K562 (cell line): Measurements from ENCODE around the gene CMBL. TPM values are rescaled to one million over a fixed set of nuclear protein-coding genes. Genes with fewer than 3 reads are reported as not detected.

Experiments used
- ARID2 ChIP-seq: fragments of 450-650 bp; IDR thresholded peaks from 2 replicates; pipeline ENCODE4 v1.6.1; 2017; ENCODE audit warnings: antibody characterized with exemption, mild to moderate bottlenecking
- BCL6 ChIP-seq: fragments of 250-450 bp; sonication (Bioruptor Pico); IDR thresholded peaks from 2 replicates; pipeline ENCODE4 v1.4.0; 2020
- EP400 ChIP-seq: fragments of 450-650 bp; IDR thresholded peaks from 2 replicates; pipeline ENCODE4 v1.6.1; 2017; ENCODE audit warnings: antibody characterized with exemption, mild to moderate bottlenecking, moderate library complexity
- KDM4B ChIP-seq, 2 experiments: fragments of 450-650 bp in 1 of 2; sonication (generic) in 1 of 2; IDR thresholded peaks; 2 replicates each; pipeline ENCODE4 v1.6.1; 2016 to 2017; ENCODE audit warnings: borderline replicate concordance in 2 of 2, antibody characterized with exemption in 1 of 2, low read depth in 1 of 2, mild to moderate bottlenecking in 1 of 2
- PREB ChIP-seq: sonication (generic); formaldehyde crosslinking; IDR thresholded peaks from 2 replicates; pipeline ENCODE4 v1.8.1; 2023; ENCODE audit warnings: mild to moderate bottlenecking, missing genetic modification reagents
- SMARCA5 ChIP-seq: fragments of 450-650 bp; IDR thresholded peaks from 2 replicates; pipeline ENCODE4 v1.6.1; 2016
- TGIF2 ChIP-seq: sonication (generic); formaldehyde crosslinking; IDR thresholded peaks from 2 replicates; pipeline ENCODE4 v1.8.1; 2022; ENCODE audit warnings: mild to moderate bottlenecking, missing genetic modification reagents, moderate library complexity
- ZBTB17 ChIP-seq: fragments of 450-650 bp; formaldehyde crosslinking; IDR thresholded peaks from 2 replicates; pipeline ENCODE4 v1.4.0; 2020; ENCODE audit warnings: mild to moderate bottlenecking
- ZNF280A ChIP-seq: fragments of 450-650 bp; IDR thresholded peaks from 2 replicates; pipeline ENCODE4 v1.6.1; 2018; ENCODE audit warnings: mild to moderate bottlenecking, low read depth; ENCODE audit not compliant: partially characterized antibody
- ZNF384 ChIP-seq: IDR thresholded peaks from 2 replicates; pipeline ENCODE4 v1.6.1; 2012; ENCODE audit warnings: low read depth, low read length, improper control_type of control experiment
- polyA plus RNA-seq, 8 experiments: library from polyadenylated mRNA; depleted of rRNA in 4 of 8; stranded (reverse) in 5 of 8; unstranded in 3 of 8; fragments of >200 nt; fragmentation: Nextera tagmentation in 2 of 8; fragmentation: Illumina TruSeq in 1 of 8; extraction: Ambion mirVana in 2 of 8; extraction: Trizol in 1 of 8; gene quantifications; 2 replicates each; pipeline versions ENCODE4 v1.2.1 to v1.2.3, GENCODE V29; 2011 to 2014; ENCODE audit warnings: inconsistent platforms in 1 of 8, missing spikeins in 1 of 8
- total RNA-seq, 7 experiments: library from RNA; depleted of rRNA in 6 of 7; stranded (reverse); fragments of >200 nt in 6 of 7; fragmentation: Illumina TruSeq in 2 of 7; extraction: Trizol in 2 of 7; gene quantifications; 2 replicates each; pipeline versions ENCODE4 v1.2.1 to v1.2.3, GENCODE V29; 2011 to 2021; ENCODE audit warnings: low replicate concordance in 1 of 7
- TF ChIP-seq, protein P1 (sequence below): fragments of 450-650 bp; IDR thresholded peaks from 2 replicates; pipeline ENCODE4 v1.6.1; 2016; ENCODE audit warnings: low read depth
- TF ChIP-seq, protein P2 (sequence below): sonication (generic); formaldehyde crosslinking; IDR thresholded peaks from 2 replicates; pipeline ENCODE4 v1.9.0; 2022; ENCODE audit warnings: mild to moderate bottlenecking, missing genetic modification reagents
- TF ChIP-seq, protein P3 (sequence below): fragments of 250-450 bp; sonication (Bioruptor Pico); IDR thresholded peaks from 2 replicates; pipeline ENCODE4 v1.6.1; 2021; ENCODE audit warnings: mild to moderate bottlenecking

The CMBL gene
- total and polyA plus RNA-seq, 9 of the 15 experiments (the other 6 are each of a cell fraction or from before 2014, with no cell fraction given): 22.6 to 192 (median 71.1) TPM

DNA sequence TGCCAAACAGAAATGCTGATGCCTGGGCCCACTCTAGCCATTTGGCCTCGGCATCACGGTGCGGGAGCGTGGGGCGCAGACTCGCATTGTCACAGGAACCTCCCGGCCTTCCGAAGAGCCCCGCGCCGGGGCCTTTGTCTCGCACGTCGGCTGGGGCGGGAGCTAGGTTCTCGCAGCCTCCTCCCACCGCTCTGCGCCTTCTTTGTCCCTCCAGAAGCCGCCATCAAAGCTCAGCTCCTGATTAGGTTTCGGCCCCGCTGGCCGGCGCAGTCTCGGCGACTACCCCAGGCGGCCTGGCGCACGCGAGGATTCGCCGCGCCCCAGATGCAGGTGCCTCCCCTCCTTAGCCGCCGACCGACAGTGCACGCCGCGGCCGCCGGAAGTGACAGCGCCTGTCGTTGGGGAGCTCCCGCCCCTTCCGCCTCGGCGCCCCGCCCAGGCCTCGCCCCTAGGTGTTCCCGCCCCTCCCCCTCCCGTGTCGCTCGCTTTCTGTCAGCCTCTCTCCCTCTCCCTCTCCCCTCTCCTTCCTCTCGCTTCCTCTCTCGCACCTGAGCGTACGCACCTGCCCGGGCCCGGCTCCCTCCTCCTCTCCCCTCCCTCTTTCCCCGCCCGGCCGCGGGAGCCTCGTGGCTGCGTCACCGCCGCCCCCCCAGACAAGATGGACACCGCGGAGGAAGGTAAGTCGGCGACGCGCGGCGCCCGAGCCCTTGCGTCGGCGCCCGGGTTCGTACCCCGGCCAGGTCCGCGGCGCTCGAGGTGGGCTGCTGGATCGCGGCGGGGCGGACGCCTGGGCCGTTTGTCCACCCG lies 45.7 kb upstream of the CMBL start, which contains the start of gene MARCHF6 (continued):
- TF ChIP-seq, protein P1, sequence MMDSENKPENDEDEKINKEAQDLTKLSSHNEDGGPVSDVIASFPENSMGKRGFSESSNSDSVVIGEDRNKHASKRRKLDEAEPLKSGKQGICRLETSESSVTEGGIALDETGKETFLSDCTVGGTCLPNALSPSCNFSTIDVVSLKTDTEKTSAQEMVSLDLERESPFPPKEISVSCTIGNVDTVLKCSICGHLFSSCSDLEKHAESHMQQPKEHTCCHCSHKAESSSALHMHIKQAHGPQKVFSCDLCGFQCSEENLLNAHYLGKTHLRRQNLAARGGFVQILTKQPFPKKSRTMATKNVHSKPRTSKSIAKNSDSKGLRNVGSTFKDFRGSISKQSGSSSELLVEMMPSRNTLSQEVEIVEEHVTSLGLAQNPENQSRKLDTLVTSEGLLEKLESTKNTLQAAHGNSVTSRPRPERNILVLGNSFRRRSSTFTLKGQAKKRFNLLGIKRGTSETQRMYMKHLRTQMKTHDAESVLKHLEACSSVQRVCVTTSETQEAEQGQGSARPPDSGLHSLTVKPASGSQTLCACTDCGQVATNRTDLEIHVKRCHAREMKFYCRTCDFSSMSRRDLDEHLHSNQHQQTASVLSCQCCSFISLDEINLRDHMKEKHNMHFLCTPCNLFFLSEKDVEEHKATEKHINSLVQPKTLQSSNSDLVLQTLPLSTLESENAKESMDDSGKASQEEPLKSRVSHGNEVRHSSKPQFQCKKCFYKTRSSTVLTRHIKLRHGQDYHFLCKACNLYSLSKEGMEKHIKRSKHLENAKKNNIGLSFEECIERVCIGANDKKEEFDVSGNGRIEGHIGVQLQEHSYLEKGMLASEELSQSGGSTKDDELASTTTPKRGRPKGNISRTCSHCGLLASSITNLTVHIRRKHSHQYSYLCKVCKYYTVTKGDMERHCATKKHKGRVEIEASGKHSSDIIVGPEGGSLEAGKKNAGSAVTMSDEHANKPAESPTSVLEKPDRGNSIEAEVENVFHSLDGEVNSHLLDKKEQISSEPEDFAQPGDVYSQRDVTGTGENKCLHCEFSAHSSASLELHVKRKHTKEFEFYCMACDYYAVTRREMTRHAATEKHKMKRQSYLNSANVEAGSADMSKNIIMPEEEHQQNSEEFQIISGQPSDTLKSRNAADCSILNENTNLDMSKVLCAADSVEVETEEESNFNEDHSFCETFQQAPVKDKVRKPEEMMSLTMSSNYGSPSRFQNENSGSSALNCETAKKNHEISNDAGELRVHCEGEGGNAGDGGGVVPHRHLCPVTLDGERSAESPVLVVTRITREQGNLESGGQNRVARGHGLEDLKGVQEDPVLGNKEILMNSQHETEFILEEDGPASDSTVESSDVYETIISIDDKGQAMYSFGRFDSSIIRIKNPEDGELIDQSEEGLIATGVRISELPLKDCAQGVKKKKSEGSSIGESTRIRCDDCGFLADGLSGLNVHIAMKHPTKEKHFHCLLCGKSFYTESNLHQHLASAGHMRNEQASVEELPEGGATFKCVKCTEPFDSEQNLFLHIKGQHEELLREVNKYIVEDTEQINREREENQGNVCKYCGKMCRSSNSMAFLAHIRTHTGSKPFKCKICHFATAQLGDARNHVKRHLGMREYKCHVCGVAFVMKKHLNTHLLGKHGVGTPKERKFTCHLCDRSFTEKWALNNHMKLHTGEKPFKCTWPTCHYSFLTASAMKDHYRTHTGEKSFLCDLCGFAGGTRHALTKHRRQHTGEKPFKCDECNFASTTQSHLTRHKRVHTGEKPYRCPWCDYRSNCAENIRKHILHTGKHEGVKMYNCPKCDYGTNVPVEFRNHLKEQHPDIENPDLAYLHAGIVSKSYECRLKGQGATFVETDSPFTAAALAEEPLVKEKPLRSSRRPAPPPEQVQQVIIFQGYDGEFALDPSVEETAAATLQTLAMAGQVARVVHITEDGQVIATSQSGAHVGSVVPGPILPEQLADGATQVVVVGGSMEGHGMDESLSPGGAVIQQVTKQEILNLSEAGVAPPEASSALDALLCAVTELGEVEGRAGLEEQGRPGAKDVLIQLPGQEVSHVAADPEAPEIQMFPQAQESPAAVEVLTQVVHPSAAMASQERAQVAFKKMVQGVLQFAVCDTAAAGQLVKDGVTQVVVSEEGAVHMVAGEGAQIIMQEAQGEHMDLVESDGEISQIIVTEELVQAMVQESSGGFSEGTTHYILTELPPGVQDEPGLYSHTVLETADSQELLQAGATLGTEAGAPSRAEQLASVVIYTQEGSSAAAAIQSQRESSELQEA: no peak
- TF ChIP-seq, protein P2, sequence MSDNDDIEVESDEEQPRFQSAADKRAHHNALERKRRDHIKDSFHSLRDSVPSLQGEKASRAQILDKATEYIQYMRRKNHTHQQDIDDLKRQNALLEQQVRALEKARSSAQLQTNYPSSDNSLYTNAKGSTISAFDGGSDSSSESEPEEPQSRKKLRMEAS (CRISPR knock-in tag): peak; percentile 89
- TF ChIP-seq, protein P3, sequence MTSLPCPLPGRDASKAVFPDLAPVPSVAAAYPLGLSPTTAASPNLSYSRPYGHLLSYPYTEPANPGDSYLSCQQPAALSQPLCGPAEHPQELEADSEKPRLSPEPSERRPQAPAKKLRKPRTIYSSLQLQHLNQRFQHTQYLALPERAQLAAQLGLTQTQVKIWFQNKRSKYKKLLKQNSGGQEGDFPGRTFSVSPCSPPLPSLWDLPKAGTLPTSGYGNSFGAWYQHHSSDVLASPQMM (CRISPR knock-in tag): no peak
- TF ChIP-seq SMARCA5: peak; percentile 9; the same call in 1 of the 2 replicates
- TF ChIP-seq EP400: peak; percentile 94
- no peak for TF ChIP-seq BCL6 (CRISPR knock-in tag)
- TF ChIP-seq ZNF280A: no peak
- 0 out of 2 replicates have a peak, but pooled peaks have one; percentile 12 for TF ChIP-seq ARID2
- no peak for TF ChIP-seq ZNF384
- TF ChIP-seq KDM4B (IDR thresholded peaks at IDR 0.05; ENCODE audit: borderline replicate concordance in 2 of 2, low read depth in 1 of 2): 0 out of 4 replicates have a peak, but pooled peaks of 1 of the 2 experiments have one; percentile 76
- TF ChIP-seq PREB: no peak
- TF ChIP-seq TGIF2 (CRISPR knock-in tag): peak; percentile 81; the same call in 1 of the 2 replicates
- TF ChIP-seq ZBTB17 (CRISPR knock-in tag): peak; percentile 59
